ENCODE data around the gene INSL3. TPM values are rescaled to one million over a fixed set of nuclear protein-coding genes. Genes with fewer than 3 reads are reported as not detected.

Gene INSL3
- total and polyA plus RNA-seq, 2 of the 13 experiments (the other 11 are each of a cell fraction or from before 2014, with no cell fraction given) = 0.30 TPM; not detected in 1

GRCh38 chr19:17859533-17860330 lies 38.4 kb upstream of the INSL3 start, which contains the start of gene RPL18A (continued):
- TF ChIP-seq PHF5A (CRISPR knock-in tag; IDR thresholded peaks at IDR 0.05; ENCODE audit: low read depth, unreplicated experiment) = no peak
- no peak for TF ChIP-seq ZNF251 (CRISPR knock-in tag; IDR thresholded peaks at IDR 0.05)
- TF ChIP-seq YEATS4 (CRISPR knock-in tag; IDR thresholded peaks at IDR 0.05; ENCODE audit: borderline replicate concordance) = peak; percentile 94
- no peak for TF ChIP-seq SRSF9 (IDR thresholded peaks at IDR 0.05; ENCODE audit: borderline replicate concordance, insufficient read depth, low read depth, low read length, poor library complexity, severe bottlenecking)
- no peak for TF ChIP-seq MEIS2 (CRISPR knock-in tag; IDR thresholded peaks at IDR 0.05)
- TF ChIP-seq FOXJ3 (CRISPR knock-in tag; IDR thresholded peaks at IDR 0.05; ENCODE audit: borderline replicate concordance) = no peak; the same call in 1 of the 2 replicates
- TF ChIP-seq ZNF816 (CRISPR knock-in tag; IDR thresholded peaks at IDR 0.05; ENCODE audit: borderline replicate concordance) = no peak
- TF ChIP-seq CCDC6 (CRISPR knock-in tag; IDR thresholded peaks at IDR 0.05) = no peak
- TF ChIP-seq ZNF350 (CRISPR knock-in tag; IDR thresholded peaks at IDR 0.05; ENCODE audit: borderline replicate concordance, low read depth) = peak; percentile 82; the same call in 1 of the 2 replicates
- TF ChIP-seq SMYD3 (CRISPR knock-in tag; IDR thresholded peaks at IDR 0.05) = no peak
- TF ChIP-seq RNF2 (conservative IDR thresholded peaks at IDR 0.05; ENCODE audit: low read depth) = no peak
- peak; percentile 57; the same call in 1 of the 2 replicates for TF ChIP-seq PRDM10 (CRISPR knock-in tag; IDR thresholded peaks at IDR 0.05; ENCODE audit: low read depth)
- 0 out of 2 replicates have a peak, but pooled peaks have one; percentile 11 for TF ChIP-seq ZNF160 (CRISPR knock-in tag; IDR thresholded peaks at IDR 0.05)
- no peak for TF ChIP-seq ZMYM3 (CRISPR knock-in tag; IDR thresholded peaks at IDR 0.05)
- TF ChIP-seq MLXIP (CRISPR knock-in tag; IDR thresholded peaks at IDR 0.05; ENCODE audit: borderline replicate concordance) = no peak
- TF ChIP-seq ZNF616 (CRISPR knock-in tag; IDR thresholded peaks at IDR 0.05; ENCODE audit: low read depth) = no peak
- no peak for TF ChIP-seq KLF13 (CRISPR knock-in tag; IDR thresholded peaks at IDR 0.05)
- no peak for TF ChIP-seq HNRNPUL1 (IDR thresholded peaks at IDR 0.05; ENCODE audit: low read depth, low read length)
- TF ChIP-seq ZNF3 (CRISPR knock-in tag; IDR thresholded peaks at IDR 0.05) = no peak
- peak; percentile 22; the same call in 1 of the 2 replicates for TF ChIP-seq ZNF839 (CRISPR knock-in tag; IDR thresholded peaks at IDR 0.05; ENCODE audit: borderline replicate concordance)
- no peak for TF ChIP-seq ZC3H4 (CRISPR knock-in tag; IDR thresholded peaks at IDR 0.05; ENCODE audit: borderline replicate concordance)
- no peak for TF ChIP-seq MYNN (CRISPR knock-in tag; IDR thresholded peaks at IDR 0.05; ENCODE audit: low read depth)
- no peak for TF ChIP-seq ZNF20 (CRISPR knock-in tag; IDR thresholded peaks at IDR 0.05)
- peak; percentile 29 for TF ChIP-seq TBL1XR1 (IDR thresholded peaks at IDR 0.05; ENCODE audit: borderline replicate concordance, low read length, partially characterized antibody)
